NCI-H146 (cell line): Measurements from ENCODE around the gene RAD51AP1.
"Not testable (repeated sequence)": the region's sequence is repeated elsewhere in the genome, so short reads cannot be mapped to it uniquely, and the experiment has no call there.

Experiments
- DNase-seq: peaks from one replicate; lab custom pipeline; 2025; lab: John Stamatoyannopoulos, UW

Gene RAD51AP1, protein sequence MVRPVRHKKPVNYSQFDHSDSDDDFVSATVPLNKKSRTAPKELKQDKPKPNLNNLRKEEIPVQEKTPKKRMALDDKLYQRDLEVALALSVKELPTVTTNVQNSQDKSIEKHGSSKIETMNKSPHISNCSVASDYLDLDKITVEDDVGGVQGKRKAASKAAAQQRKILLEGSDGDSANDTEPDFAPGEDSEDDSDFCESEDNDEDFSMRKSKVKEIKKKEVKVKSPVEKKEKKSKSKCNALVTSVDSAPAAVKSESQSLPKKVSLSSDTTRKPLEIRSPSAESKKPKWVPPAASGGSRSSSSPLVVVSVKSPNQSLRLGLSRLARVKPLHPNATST

DNA sequence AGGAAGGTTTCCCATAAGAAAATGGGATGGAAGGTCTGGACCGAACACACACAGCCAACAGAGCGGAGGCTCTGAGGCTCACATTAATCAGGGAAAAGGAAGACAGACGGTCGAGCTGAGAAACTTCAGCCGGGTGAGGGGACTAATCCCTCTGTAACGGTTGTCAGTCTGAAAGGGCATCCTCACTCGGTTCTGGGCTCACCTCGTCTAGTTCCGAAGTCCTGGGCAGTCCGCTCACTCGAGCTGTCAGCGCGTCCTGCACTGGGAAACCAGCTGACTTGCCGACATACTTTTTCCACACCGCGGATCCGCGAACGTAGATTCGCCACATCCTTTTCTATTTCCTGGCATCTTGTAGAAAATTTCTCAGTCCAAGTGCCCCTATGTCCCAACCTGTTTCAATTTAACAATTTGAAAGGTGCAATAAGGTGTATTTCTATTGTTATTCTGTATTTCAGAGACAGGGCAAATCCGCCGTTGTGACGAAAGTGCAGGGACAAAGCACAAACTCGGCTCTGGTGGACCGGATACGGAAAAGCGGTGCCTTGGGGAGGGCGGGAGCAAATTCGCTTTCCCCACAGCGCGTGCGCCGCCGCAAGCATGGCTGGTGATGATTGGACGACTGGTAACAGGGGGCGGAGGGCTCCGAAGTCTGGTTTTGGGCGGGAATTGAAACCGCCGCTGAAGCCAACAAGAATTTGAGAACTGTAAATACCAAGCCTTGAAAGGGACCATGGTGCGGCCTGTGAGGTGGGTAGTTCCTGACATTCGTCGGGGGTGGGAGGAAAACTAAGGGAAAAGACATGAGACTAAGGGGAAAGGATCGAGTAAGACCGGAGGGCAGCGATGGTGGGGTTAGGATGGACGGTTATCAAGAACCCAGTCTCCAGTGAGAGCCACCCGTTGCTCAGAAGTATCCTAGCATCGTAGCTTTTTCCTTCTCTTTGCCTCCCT, at the start of gene RAD51AP1:
TSS of gene RAD51AP1 (plus strand) at position 684 of the 954 bp plus-strand sequence. CDS start at position 734, 50 bp downstream.
- DNase-seq, result peak; percentile 97

DNA sequence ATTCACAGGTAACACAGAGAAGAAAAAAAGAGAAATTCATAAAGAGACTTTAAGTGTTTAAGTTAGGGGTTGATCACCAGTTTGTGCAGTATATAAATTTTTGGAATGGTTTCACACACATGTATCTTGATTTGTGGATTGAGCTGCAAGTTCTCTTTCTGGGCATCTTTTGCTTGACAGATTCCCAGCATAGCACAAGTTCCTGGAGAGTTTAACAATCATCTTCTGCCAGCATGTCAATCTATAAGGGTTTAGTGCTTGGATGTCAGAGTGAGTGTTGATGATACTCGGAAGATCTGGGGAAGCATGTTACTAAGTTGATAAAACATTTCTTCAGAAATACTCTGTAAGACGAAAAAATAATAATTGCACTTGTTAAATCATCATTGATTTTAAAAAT, 49.1 kb upstream of the RAD51AP1 start:
- DNase-seq, result no peak

DNA sequence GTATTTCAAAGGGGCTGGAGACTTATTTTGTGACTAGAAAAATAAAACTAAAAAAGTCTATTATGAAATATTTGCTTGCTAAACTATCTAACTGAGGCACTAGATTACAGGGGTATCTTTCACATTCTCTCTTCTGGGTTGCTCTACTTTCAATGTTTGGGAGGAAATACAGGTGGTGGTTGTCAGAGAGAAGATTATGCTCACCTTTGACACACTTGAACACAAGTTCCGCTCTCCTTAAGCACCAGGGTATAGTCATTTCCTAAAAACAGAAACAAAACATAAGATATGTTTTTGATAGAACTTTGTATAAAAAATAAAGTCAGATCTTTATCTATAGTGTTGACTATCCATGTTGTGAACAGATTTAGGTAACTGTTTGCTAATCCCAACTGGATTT, 47.7 kb upstream of the RAD51AP1 start:
- DNase-seq, result no peak

DNA sequence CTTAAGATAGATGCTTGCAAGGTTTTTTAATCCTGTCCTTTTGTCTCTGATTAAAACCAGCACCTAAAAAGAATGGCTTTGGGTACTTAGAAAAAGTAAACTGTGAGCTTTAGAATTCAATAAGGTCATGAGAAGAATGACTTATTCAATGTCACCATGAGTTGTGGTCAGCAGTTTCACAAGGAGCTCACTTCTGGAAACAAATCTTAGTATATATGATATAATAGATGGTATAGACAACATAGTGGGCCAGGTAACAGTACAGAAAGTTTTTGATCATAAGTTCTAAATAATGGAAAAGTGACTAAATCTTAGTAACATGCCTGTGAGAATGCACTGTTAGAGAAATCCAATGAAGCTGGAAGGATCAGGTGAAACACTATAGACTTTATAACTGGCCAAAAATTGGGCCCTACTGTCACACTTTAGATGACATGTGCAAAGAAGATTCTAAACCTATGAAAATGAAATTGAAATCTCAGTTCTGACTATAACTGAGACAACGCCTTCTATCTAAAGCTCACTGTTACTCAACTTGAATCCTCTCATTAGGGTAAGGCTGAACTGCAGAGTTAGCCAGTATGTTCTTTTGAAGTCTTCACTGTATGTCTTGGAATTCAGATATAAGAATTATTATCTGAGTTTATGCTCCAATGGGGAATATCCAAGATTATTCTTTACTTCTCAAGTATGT, 42.4 kb upstream of the RAD51AP1 start:
- no peak for DNase-seq

DNA sequence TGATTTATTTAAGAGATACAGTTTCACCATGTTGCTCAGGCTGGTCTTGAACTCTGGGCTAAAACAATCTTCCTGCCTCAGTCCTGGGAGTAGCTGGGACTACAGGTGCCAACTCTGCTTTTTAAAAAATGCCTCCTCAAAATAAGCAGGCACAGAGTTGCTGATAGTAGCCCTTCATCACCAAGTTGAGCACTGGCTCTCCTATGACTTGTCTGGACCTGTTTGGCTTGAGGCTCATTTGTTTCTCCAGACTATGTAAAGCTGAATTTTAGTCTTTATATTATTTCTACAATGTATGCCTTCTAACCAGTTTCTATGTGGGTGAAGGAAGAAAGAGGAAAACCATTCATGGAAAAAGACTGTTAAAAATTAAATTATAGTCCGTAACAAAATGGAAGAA, 39.5 kb upstream of the RAD51AP1 start:
- DNase-seq, result no peak

DNA sequence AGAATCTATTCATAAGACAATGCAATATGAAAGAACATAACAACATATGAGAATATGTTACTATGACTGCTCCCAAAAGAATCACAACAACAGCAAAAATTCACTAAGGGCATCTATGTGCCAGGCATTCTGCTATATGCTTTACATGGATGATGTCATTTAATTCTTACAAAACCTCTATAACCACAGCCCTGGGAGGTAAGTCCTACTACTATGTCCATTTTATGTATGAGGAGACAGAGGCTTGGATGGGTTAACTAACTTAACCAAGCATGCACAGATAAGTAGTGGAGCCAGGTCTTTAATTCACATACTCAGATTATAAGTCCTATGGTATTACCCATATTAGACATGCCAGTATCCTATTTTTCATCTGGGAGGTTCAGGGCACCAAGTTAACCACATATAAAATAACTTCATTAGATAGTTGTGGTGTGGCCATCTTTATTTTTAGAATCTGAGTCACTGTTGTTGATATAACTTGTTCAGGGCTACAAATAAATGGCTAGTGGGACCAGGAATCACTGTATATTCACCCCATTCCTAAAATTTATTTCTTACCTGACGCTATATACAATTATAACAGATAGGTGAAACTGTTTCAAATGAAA, 33.2 kb upstream of the RAD51AP1 start:
- DNase-seq, result no peak

DNA sequence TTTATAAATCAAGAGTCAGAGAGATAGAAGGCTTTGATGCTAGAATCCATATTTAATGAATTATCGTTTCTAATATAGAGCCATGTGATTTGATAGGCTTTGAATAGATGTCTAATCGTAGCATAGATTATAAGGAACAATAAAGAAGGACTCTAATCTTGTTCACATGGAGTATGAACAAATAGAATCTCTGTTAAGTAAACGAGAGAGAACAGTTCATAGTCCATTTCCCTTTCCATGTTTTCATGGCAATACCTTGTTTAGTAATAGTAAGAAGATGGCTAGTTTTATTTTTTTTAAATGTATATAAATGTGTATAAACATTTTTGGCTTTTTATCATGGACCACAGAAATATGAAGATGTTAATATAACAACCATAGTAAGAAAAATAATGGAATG, 32.3 kb upstream of the RAD51AP1 start:
- DNase-seq, result no peak

DNA sequence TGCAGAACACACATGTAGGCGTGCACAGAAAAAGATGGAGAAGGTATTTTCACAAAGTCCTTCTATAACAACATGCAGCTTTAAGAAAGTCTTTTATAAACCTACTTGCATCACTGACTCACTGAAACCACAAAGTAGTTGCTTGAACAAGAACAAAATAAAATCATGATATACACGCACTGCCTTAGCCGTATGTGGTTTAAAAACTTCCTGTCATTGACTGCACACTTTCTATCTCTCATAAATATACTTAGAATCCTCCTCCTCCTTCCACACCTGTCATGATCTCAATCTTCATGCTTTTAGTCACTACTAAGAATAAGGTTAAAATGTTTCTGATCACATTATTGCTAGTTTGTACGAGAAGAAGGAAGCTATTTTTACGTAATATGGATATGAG, 31.8 kb upstream of the RAD51AP1 start:
- DNase-seq, result no peak

DNA sequence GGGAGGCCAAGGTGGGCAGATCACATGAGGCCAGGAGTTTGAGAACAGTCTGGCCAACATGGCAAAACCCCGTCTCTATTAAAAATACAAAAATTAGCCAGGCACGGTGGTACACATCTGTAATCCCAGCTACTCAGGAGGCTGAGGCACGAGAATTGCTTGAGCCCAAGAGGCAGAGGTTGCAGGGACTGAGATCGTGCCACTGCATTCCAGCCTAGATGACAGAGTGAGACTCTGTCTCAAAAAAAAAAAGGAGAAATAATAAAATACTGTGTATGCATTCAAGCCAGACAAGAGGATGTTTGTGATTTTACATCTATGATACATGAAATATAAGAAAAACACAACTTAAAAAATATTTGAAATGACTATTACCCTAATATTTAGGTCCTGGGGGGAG, 30.2 kb upstream of the RAD51AP1 start:
- not testable (repeated sequence) for DNase-seq

DNA sequence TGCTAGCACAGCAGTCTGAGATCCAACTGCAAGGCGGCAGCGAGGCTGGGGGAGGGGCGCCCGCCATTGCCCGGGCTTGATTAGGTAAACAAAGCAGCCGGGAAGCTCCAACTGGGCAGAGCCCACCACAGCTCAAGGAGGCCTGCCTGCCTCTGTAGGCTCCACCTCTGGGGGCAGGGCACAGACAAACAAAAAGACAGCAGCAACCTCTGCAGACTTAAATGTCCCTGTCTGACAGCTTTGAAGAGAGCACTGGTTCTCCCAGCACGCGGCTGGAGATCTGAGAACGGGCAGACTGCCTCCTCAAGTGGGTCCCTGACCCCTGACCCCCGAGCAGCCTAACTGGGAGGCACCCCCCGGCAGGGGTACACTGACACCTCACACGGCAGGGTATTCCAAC, 29.4 kb upstream of the RAD51AP1 start:
- DNase-seq, result not testable (repeated sequence)

DNA sequence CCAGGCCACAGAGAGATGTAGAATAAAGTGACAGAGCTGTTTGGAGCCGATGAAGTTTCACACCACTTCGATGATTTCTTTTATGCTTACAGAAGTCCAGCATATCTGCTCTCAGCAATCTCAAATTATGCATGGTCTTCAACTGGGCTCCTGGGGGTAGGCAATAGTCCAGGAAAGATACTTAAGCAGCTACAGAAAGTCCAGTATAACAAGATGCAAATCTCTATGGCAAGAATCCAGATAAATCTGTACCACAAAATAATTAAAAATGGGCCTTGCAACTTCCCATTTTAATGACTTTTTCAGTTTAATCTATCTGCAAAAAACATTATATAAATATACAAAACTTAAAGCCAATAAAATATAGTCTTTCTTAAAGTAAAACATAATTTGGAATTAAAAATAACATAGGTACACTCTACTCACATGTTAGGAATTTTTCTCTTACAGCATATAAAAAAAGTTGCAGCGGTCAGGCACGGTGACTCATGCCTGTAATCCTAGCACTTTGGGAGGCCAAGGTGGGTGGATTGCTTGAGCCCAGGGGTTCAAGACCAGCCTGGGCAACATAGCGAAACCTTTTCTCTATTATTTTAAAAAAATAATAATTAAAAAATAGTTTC, 20.5 kb upstream of the RAD51AP1 start:
- no peak for DNase-seq

DNA sequence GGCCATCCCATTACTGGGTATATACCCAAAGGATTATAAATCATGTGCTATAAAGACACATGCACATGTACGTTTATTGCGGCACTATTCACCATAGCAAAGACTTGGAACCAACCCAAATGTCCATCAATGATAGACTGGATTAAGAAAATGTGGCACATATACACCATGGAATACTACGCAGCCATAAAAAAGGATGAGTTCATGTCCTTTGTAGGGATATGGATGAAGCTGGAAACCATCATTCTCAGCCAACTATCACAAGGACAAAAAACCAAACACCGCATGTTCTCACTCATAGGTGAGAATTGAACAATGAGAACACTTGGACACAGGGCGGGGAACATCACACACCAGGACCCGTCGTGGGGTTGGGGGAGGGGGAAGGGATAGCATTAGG, 15.2 kb upstream of the RAD51AP1 start:
- DNase-seq, result not testable (repeated sequence)

DNA sequence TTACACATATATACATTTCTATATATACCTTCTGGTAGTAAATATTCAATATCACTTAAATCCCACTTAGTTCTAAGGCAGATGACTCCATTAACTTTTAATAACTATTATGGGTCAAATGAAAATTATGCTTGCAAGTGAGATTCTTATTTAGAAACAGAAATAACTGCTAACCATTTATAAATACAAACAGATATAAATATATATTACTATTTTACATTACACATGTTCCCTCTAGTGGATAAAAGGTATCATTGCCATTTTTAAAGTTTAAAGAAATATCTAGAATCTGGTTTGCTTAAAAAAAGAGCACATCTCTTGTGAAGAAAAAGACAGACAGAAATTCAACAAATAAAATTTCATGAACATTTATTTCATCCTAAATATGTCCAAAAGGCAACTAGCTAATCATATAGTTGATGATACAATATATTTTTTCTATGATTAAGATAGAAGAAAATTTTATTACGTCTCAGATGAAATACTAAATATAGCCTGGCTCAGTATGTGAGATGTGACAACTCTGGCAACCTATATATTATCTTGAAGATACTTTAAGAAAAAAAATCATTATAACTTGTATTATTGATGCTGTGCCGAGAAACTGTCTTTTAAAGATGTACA, 11.7 kb upstream of the RAD51AP1 start:
- no peak for DNase-seq

DNA sequence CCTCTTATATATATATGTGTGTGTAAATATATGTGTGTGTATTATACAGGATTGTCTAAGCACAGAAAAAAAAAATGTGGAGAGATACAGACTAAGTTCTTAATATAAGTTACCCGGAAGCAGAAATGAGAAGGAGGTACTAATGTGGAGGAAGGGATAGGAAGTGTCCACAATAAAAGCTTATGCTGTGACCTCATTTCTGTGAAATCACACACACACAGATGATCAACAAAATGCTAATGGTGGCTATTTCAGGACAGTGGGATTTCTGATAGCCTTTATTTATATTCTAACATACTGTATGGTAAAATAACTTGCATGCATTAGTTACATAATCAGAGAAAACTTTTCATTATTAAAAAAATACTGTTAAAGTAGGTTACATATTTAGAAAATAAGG, 8.5 kb upstream of the RAD51AP1 start:
- no peak for DNase-seq

DNA sequence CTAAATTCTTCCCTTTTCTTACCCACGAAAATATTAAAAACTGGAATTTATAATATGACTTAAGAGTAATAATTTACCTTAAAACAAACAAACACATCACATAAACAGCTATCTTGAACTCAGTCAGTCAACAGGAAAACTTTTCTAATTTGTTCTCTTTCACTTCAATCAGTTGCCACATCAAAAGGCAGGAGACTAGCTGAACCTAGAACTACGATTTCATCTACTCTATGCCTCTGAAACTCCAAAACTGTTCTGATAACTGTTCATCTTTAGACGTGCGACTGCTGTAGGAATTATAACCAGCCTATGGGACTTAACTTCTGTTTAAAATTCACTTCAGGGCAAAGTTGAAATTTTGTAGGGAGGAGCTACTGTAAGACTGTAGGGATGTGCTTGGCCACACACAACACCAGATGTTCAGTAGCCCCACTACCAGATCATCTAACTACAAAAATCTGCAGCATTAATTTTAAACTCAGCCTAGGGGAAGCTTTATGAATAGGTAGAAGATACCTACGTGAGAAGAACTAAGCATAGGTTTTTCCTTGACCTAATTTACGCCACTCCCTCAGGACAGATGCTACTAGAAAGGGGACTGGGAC, 7.6 kb upstream of the RAD51AP1 start:
- DNase-seq, result no peak

DNA sequence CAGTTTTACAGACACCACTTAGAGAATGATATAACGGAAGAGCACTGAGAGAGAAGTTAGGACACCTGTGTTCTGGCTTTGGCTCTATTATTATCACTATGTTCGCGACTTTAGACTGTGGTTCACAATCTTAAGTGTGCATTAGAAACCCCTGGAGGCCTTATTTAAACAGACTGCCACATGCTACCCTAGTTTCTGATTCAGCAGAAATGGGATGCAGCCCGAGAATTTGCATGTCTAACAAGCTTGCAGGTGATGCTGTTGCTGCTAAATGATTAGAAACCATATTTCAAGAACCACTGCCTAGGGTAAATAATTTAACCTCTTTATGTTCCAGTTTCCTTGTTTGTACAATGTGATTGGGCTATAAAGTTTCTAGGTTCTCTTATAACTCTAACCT, 3.6 kb upstream of the RAD51AP1 start:
- DNase-seq, result no peak

DNA sequence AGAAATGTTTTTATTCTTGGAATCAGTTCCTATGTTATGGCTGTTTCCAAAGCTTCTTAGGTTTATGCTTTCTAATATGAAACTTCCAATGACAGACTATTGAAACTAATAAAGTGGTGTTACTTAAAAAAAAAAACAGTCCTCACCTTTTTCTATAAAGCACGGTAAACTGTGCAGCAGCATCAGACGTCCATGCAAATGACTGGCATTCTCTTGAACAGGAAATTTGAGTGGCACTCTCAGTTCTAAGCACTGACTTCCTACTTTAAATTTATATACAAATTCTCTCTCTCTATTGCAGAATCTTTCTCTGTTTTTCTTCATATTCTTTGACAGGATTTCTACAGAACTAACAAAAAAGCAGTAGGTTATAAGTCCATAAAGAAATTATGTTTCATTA, 2.8 kb upstream of the RAD51AP1 start:
- DNase-seq, result no peak

DNA sequence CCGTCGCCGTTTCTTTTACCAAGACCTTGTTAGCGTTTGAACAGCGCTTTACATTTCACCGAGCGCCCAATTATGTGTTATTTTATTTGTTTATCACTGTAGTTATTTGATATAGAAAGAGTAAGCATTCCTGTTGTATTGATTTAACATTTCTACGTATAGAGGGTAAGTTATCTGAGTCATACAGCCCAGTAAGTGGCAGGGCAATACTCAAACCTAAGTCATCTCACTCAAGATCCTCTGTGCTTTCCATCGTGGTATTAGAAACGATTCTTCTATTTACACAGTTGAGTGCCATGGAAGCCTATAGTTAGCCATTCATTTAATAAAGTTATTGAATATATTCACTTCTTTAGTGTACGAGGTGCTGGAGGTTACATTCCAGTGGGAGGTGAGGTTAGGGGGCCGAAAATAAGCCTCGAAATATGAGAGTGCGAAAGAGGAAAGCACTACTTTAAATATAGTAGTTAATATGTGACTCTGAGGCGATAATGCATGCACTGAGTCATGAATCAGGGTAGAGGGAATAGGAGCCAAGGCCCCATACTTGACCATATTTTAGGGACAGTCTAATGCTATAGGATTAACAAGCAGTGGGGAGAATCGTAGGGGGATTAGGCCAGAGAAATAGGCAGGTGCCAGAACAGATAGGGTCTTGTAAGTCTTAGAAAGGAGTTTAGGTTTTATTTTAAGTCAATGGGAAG, 629 bp downstream of the RAD51AP1 start:
- DNase-seq, result no peak

DNA sequence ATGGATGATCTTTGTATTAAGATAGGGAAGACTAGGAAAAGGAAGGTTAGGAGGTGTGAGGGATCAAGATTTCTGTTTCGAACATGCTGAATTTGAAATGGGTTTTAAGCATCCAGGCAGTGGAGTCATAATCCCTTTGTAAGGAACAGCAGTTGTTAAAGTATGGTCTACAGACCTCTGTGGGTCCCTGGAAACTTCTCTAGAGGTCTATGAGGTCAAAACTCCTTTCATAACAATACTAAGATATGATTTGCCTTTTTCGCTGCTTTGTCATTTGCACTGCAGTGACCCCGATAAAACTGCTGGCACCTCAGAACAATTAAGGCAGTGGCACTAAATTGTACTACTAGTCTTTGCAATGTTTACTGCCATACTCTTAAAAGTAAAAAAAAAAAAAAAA, 1.5 kb downstream of the RAD51AP1 start:
- no peak for DNase-seq

DNA sequence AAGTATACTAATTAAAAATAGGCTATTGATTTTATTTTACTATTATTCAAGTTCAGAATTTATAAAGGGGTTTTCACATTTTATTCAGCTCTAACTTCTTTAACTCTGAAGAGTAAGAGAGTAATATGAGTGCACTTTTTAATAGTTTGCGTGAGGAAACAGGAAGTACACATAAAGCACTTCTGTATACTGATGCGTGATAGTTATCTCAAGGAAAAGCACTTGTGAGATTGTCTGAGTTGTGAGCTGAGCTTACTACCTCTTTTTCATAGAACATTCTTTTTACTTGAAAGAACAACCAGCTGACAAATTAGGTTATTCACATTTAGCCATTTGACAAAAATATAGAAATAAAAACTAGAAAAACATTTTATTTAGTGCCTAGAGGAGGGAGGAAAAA, 1.9 kb downstream of the RAD51AP1 start:
- DNase-seq, result no peak
